Erythroblast (primary cell): ENCODE results near the gene KSR1.
"Not testable (repeated sequence)": the region's sequence is repeated elsewhere in the genome, so short reads cannot be mapped to it uniquely, and the experiment has no call there.

ENCODE experiments used
- DNase-seq, 2 experiments: peaks; one replicate each; lab custom pipeline; 2025; lab: John Stamatoyannopoulos, UW
- GATA1 ChIP-seq: IDR thresholded peaks from 2 replicates; pipeline ENCODE4 v1.6.1; 2011; ENCODE audit warnings: low read depth, mild to moderate bottlenecking, control low read depth, low read length, moderate library complexity
- POLR2A ChIP-seq: IDR thresholded peaks from 2 replicates; pipeline ENCODE4 v1.6.1; 2011; ENCODE audit warnings: mild to moderate bottlenecking, low read length

The KSR1 gene

GRCh38 chr17:27494192-27495091, 38.2 kb downstream of the KSR1 start:
- DNase-seq: peak; percentile 18 to 59
- TF ChIP-seq GATA1 (no peak), POLR2A (no peak)

DNA sequence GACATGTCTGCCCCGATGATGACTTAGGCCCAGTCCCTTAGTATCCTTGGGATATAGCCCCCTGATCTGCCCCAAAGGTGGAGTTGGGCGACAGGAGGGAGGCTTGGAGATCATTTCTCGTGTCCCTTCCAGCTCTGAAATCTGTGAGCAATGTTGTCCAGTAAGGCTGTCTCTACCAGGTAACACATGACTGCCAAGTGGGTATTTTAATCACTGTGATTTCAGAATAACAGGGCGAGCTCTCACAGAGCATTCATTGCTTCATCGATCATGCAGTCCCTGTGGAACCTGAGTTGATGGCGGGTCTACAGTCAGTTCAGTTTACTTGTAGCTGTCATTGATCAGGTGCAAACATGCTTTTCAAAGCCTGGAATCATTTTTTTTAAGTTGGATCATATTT, 39.2 kb downstream of the KSR1 start:
- TF ChIP-seq POLR2A (no peak), GATA1 (no peak)
- no peak for DNase-seq

DNA sequence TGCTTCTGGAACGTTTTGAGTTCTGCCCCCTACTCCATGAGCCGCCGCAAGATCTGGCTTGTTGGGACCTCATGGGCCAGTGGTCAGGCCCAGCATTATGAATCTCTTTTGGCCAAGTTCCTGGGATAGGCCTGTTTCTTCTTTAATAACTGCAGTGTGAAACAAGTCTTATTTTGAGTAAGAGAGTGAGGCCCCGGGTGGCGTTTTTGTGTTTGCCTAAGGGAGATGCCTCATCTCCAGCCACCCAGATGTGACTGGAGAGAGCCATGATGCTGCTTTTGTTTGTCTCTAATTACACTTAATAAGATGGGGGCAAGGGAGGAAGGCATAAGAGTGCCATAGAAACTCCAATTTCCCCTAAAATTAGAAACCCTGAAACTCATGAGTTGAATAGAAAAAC, 39.8 kb downstream of the KSR1 start:
- no peak for TF ChIP-seq GATA1
- no peak for TF ChIP-seq POLR2A
- DNase-seq: no peak

DNA sequence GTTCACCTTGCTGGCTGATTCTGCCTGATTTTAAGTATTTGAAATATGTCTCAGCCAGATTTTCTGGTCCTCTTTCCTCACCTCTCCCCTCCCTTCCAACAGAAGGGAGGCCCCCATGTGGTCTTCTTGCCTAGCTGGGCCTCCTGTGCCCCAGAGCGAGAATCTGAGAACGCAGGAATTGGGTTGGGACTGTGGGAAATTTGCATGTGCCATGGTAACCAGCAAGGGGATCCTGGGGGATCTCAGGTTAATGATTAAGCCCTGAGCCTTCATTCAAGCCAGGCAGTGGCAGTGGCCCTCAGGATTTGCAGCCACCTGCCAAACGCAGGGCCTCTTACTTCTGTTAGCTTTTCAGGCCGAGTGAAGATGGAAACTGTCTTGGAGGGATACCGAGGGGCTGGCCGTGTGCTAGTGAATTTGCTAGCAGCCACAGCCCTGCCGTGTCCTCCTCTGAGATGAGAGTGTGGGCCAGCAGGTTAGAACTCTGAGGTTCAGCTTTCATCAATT, 40.2 kb downstream of the KSR1 start:
- no peak for TF ChIP-seq GATA1
- TF ChIP-seq POLR2A: no peak
- no peak for DNase-seq

DNA sequence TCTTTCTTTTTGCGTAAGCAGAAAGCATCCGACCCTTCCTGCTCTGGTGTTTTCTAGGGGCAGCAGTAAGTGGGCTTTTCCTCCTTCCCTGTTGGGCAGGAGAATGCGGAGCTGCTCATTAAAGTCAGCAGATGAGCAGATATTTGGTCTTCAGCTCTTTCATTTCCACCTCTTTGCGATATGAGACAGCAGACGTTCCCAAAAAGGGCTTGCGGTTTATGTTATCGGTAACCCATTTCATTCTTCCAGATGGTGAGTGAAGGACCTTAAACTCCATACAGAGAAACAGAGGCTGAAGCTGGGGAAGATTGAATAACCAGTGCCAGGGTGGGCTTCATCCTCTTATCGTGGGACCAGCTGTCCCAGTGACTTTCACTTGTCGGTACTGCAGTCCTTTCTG, 40.7 kb downstream of the KSR1 start:
- no peak for DNase-seq
- TF ChIP-seq POLR2A (no peak), GATA1 (no peak)

- DNase-seq: no peak
- TF ChIP-seq GATA1 (no peak), POLR2A (no peak)
Measured at GRCh38 chr17:27497696-27498095, 41.4 kb downstream of the KSR1 start.

GRCh38 chr17:27498615-27499309, 42.5 kb downstream of the KSR1 start:
- no peak for DNase-seq
- TF ChIP-seq GATA1 (no peak), POLR2A (no peak)

- DNase-seq: peak; percentile 32 to 48
- TF ChIP-seq GATA1 (no peak), POLR2A (no peak)
Measured at GRCh38 chr17:27499451-27500265, 43.4 kb downstream of the KSR1 start.

- DNase-seq: not testable (repeated sequence)
Measured at GRCh38 chr17:27501338-27501737, 45.1 kb downstream of the KSR1 start.

DNA sequence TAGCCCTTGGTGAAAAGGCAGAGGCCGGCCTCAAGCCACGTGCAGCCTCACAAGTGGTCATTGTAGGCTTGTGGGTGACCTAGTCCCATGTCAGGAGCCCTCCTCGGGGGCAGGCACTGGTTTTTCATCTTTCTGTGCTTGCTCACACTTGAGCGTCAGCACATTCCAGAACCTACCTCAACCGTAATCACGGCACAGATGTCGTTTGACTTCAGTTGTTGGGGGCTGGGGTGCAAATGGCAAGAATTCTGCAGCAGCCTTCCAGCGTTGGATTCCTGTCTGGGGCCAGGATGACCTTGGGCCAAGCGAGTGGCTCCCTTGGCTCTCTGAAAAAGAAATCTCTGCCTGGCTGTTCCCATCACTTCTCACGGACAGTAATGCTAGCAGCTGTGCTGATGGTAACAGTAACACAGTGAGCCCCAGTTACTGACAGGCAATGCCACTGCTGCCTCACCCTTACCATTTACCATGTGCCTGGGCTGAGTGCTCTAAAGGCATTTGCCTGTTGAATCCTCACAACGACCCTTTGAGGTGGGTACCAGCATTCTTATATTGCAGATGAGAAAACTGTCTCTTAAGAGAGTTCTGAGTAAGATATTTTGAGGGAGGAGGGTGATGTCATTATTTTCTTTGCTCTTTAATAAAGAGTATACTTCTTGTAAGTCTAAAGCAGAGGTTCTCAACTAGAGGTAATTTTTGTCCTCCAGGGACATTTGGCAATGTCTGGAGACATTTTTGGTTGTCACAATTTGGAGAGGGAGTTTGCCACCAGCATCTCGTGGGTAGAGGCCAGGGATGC, 46.5 kb downstream of the KSR1 start:
- no peak for DNase-seq
- TF ChIP-seq POLR2A (no peak), GATA1 (no peak)

DNA sequence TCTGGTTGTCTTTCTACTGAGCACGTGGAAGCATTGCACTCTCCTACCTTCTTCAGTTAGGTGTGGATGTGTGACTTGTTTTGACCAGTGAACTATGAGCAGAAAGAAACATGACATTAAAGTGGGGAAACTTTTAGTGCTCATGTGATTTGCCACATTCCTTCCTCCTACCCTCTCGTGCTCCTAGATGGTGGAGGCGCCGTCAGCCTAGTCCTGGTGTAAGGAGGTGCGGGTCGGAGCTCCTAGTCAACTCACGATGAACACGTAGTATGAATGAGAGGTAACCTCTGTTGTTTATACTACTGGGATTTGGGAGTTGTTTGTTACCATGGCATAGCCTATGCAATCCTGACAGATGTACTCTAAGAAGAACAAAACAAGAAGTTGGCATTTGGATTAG, 47.4 kb downstream of the KSR1 start:
- TF ChIP-seq GATA1 (no peak), POLR2A (no peak)

GRCh38 chr17:27504188-27504995, 48.1 kb downstream of the KSR1 start:
- no peak for TF ChIP-seq POLR2A
- TF ChIP-seq GATA1: no peak
- no peak for DNase-seq

More for the DNA sequence above, 47.4 kb downstream of the KSR1 start:
- no peak for DNase-seq
